GM08714 (cell line): Measurements from ENCODE around the gene CELA3B.
"Not testable (repeated sequence)": the region's sequence is repeated elsewhere in the genome, so short reads cannot be mapped to it uniquely, and the experiment has no call there.

Experiments used
- H3K4me3 ChIP-seq: fragments of 200-500 bp; sonication (Bioruptor generic); 2 replicates; pipeline ENCODE4 v1.5.1; 2014; ENCODE audit warnings: mild to moderate bottlenecking, low read length, inconsistent platforms
- ZNF274 ChIP-seq: IDR thresholded peaks from 2 replicates; pipeline ENCODE4 v1.6.1; 2012; ENCODE audit warnings: mild to moderate bottlenecking, low read depth, low read length

Gene CELA3B

DNA sequence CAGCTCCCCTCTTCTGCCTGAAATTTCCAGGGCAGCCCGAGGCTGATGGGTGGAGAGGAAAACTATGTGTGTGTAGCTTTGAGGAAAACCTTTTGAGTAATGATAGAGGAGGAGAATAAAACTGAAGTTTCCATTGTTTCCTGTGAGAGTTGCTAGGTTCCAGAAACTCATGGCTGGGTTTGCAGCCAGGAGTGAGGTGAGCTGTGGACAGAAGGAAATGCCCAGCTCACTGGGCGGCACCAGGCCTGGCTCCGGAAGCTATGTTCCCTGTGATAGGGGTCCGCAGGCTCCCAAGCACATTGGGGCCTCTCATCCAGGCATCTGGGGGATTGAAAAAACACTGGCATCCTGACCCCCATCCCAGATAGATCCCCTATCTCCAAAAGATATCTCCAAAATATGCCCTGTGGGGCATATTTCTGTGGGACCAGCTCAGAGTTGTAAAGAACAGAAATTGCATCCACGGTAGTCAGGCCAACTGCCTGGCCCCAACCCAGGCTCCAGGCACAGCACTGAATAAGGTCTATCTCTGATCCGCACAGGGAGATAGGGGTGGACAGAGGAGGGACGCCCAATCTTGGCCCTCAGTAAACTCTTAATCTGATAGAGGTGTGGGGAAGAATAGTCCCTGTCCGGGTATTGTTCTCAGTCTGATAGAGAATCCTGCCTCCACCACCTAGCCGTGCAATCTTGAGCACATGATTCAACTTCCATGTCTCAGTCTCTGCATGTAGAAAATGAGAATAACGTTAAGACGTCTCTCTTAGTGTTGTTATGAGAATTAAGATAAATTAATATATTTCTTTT lies 37.9 kb upstream of the CELA3B start:
- no peak overlapping the region for H3K4me3 ChIP-seq
- no peak for TF ChIP-seq ZNF274

GRCh38 chr1:21939650-21940374 lies 37.0 kb upstream of the CELA3B start:
- no peak overlapping the region for H3K4me3 ChIP-seq
- no peak for TF ChIP-seq ZNF274

- TF ChIP-seq ZNF274, result no peak
- no peak overlapping the region for H3K4me3 ChIP-seq
Measured at GRCh38 chr1:21940492-21940891, 36.3 kb upstream of the CELA3B start.

DNA sequence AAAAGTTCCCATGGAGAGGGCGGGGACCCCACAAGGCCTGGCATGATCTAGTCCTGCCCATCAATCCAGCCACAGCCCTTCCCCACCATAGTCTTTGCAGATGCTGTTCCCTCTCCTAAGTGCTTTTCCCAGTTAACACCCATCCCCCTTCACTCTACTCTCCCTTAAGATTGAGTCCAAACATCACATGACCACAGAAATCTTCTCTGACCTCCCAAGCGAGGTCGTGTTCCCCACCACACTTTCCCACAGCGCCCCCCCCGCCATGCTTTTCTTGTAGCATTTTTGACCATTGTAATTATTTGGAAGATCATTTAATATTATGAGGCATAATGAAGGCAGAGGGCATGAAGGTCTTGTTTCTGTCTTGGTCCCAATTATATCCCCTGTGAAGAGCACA lies 35.5 kb upstream of the CELA3B start:
- no peak overlapping the region for H3K4me3 ChIP-seq
- TF ChIP-seq ZNF274, result no peak

DNA sequence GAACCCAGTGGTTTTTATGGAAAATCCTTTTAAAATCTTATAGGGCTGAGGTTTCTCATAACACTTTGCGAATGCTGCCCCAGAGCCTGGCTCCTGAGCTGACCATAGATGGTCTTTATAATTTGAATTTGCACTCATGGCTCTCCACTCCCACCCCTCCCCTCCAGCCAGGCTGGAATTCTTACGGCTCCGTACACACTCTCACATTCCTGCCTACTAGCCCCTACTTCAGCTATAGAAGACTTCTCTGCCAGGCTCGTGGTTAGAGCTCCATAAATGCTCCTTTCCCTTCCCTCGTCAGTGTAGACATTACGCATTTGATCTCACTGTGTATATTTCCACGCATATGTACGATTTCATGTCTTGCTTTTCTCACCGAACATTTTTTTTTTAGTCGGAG lies 34.4 kb upstream of the CELA3B start:
- no peak overlapping the region for H3K4me3 ChIP-seq
- no peak for TF ChIP-seq ZNF274

GRCh38 chr1:21942959-21943640 lies 33.7 kb upstream of the CELA3B start:
- H3K4me3 ChIP-seq, result not testable (repeated sequence)

DNA sequence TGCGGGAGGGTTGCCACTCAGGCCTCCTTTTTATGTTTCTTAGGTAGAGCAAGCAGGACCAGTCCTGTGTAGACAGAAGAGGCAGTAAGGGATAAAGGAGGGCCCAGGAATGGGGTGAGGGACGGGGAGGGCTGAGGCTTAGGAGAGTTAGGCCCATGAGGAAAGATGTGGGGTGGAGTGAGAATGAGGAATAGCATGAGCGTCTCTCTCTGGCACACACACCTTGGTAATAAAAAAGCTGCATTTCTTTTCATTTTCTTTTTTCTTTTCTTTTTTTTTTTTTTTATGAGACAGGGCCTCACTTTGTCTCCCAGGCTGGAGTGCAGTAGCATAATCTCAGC lies 32.1 kb upstream of the CELA3B start:
- H3K4me3 ChIP-seq, result no peak overlapping the region
- TF ChIP-seq ZNF274, result no peak

- H3K4me3 ChIP-seq, result no peak overlapping the region
- TF ChIP-seq ZNF274, result no peak
Measured at GRCh38 chr1:21946836-21947587, 29.8 kb upstream of the CELA3B start.

- TF ChIP-seq ZNF274, result no peak
- no peak overlapping the region for H3K4me3 ChIP-seq
Measured at GRCh38 chr1:21950734-21951133, 26.1 kb upstream of the CELA3B start.

DNA sequence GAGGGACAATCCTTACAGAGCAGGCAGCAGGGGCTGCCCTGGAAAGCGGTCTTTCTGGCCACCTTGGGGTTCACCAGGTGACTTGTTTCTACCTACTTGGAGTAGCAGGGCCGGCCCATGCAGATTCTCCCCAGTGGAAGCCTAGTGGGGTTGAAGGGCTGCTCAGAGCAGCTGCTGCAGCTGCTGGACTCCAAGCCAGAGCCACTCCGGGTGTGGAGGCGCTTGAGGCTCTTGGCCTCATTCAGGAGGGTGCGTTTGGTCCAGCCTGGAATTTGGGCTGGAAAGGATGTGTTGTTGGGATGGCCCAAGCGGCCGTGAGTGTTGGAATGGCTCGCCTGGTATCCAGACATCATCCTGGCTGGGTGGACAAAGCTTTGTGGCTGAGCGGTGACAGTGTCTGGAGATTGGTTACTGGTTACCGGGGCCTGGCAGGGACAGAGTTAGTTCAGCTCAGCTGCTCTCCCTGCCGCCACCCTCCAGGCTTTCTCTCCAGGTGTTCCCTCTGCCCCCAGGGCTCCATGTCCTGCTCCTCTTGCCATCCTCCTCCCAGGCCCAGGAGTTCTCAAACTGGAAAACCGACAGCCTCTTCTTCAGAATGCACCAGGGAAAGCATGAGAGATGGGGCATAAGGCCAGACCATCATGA lies 25.5 kb upstream of the CELA3B start:
- TF ChIP-seq ZNF274, result no peak
- no peak overlapping the region for H3K4me3 ChIP-seq

GRCh38 chr1:21952786-21953520 lies 23.9 kb upstream of the CELA3B start:
- TF ChIP-seq ZNF274, result no peak
- H3K4me3 ChIP-seq, result no peak overlapping the region

DNA sequence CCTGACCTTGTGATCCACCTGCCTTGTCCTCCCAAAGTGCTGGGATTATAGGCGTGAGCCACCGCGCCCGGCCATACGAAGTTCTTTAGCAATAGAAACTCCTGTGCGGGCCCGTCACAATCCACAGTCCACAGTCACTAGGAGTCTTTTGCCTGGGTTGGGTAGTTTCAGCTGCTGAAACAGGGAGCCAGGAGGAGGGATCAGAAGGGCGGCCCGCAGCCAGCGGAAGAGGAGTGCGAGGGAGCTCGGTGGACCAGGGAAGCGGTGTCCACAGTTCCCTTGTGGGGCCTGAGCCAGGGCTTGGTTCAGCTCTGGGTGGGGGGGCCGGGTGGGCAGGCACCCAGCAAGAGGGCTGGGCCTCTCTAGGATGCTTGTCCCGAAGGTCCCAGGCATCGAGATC lies 21.8 kb upstream of the CELA3B start:
- TF ChIP-seq ZNF274, result no peak
- no peak overlapping the region for H3K4me3 ChIP-seq
